H9 (cell line): ENCODE results near the gene HYDIN. TPM values are rescaled to one million over a fixed set of nuclear protein-coding genes. Genes with fewer than 3 reads are reported as not detected.

ENCODE experiments used
- DNase-seq: peaks from one replicate; pipeline ENCODE4 v3.0.0-alpha.2; 2017
- H2AFZ ChIP-seq: one replicate; pipeline ENCODE4 v1.6.1; 2013; ENCODE audit warnings: mild to moderate bottlenecking, low read length, control low read depth, moderate library complexity
- H2AK5ac ChIP-seq: 2 replicates; pipeline ENCODE4 v1.6.1; 2013; ENCODE audit warnings: low read length, control low read depth, mixed read lengths; ENCODE audit not compliant: insufficient read length
- H2BK120ac ChIP-seq: one replicate; pipeline ENCODE4 v1.6.1; 2013; ENCODE audit warnings: low read depth, mild to moderate bottlenecking, low read length, control low read depth, inconsistent platforms; ENCODE audit not compliant: poor library complexity, severe bottlenecking
- H2BK12ac ChIP-seq: 2 replicates; pipeline ENCODE4 v1.6.1; 2013; ENCODE audit warnings: low read length, control low read depth, mixed read lengths, low read depth; ENCODE audit not compliant: insufficient read length
- H2BK15ac ChIP-seq: 2 replicates; pipeline ENCODE4 v1.6.1; 2013; ENCODE audit warnings: low read depth, low read length, control low read depth
- H2BK20ac ChIP-seq: one replicate; pipeline ENCODE4 v1.6.1; 2013; ENCODE audit warnings: low read depth, mild to moderate bottlenecking, low read length, control low read depth, inconsistent platforms; ENCODE audit not compliant: poor library complexity, severe bottlenecking
- H2BK5ac ChIP-seq: 2 replicates; pipeline ENCODE4 v1.6.1; 2013; ENCODE audit warnings: low read length, control low read depth, mixed read lengths; ENCODE audit not compliant: insufficient read length
- H3K14ac ChIP-seq: 2 replicates; pipeline ENCODE4 v1.6.1; 2013; ENCODE audit warnings: low read length, control low read depth; ENCODE audit not compliant: insufficient read depth
- H3K18ac ChIP-seq: 2 replicates; pipeline ENCODE4 v1.6.1; 2013; ENCODE audit warnings: low read depth, mild to moderate bottlenecking, mixed read lengths, low read length, control low read depth; ENCODE audit not compliant: insufficient read length
- H3K23ac ChIP-seq: 2 replicates; pipeline ENCODE4 v1.6.1; 2013; ENCODE audit warnings: low read length, control low read depth, mixed read lengths, low read depth; ENCODE audit not compliant: insufficient read length
- H3K23me2 ChIP-seq: 2 replicates; pipeline ENCODE4 v1.6.1; 2013; ENCODE audit warnings: low read depth, mild to moderate bottlenecking, mixed read lengths, low read length, control low read depth; ENCODE audit not compliant: insufficient read length, poor library complexity, severe bottlenecking
- H3K27ac ChIP-seq: 2 replicates; pipeline ENCODE4 v1.5.1; 2013; ENCODE audit warnings: low read length, control low read depth, mixed read lengths, low read depth; ENCODE audit not compliant: insufficient read length
- H3K27me3 ChIP-seq: 2 replicates; pipeline ENCODE4 v1.6.1; 2013; ENCODE audit warnings: low read length, control low read depth, inconsistent platforms; ENCODE audit not compliant: insufficient read depth
- H3K4ac ChIP-seq: 2 replicates; pipeline ENCODE4 v1.6.1; 2013; ENCODE audit warnings: low read depth, mild to moderate bottlenecking, control low read depth, inconsistent platforms, low read length, moderate library complexity
- H3K4me1 ChIP-seq: 2 replicates; pipeline ENCODE4 v1.6.1; 2013; ENCODE audit warnings: low read length, control low read depth, inconsistent platforms; ENCODE audit not compliant: insufficient read depth
- H3K4me2 ChIP-seq: 2 replicates; pipeline ENCODE4 v1.6.1; 2013; ENCODE audit warnings: low read length, control low read depth, mixed read lengths; ENCODE audit not compliant: insufficient read length, insufficient read depth
- H3K56ac ChIP-seq: 2 replicates; pipeline ENCODE4 v1.6.1; 2013; ENCODE audit warnings: low read depth, mild to moderate bottlenecking, mixed read lengths, low read length, control low read depth; ENCODE audit not compliant: insufficient read length
- H3K79me1 ChIP-seq: 2 replicates; pipeline ENCODE4 v1.6.1; 2013; ENCODE audit warnings: low read depth, mild to moderate bottlenecking, moderate library complexity, low read length, control low read depth, inconsistent platforms; ENCODE audit not compliant: insufficient read depth, poor library complexity, severe bottlenecking
- H3K79me2 ChIP-seq: 2 replicates; pipeline ENCODE4 v1.6.1; 2013; ENCODE audit warnings: low read length, control low read depth, inconsistent platforms; ENCODE audit not compliant: insufficient read depth
- H3K9ac ChIP-seq: 2 replicates; pipeline ENCODE4 v1.6.1; 2013; ENCODE audit warnings: low read length, control low read depth, mixed read lengths; ENCODE audit not compliant: insufficient read length; ENCODE audit errors: extremely low read depth
- H3K9me3 ChIP-seq: one replicate; pipeline ENCODE4 v1.6.1; 2013; ENCODE audit warnings: low read depth, low read length, inconsistent platforms; ENCODE audit not compliant: control insufficient read depth
- H3T11ph ChIP-seq: one replicate; pipeline ENCODE4 v1.6.1; 2013; ENCODE audit warnings: mild to moderate bottlenecking, low read length, control low read depth, inconsistent platforms
- H4K20me1 ChIP-seq: one replicate; pipeline ENCODE4 v1.6.1; 2013; ENCODE audit not compliant: control insufficient read depth, insufficient read length, insufficient read depth
- H4K5ac ChIP-seq: 2 replicates; pipeline ENCODE4 v1.6.1; 2013; ENCODE audit warnings: low read depth, mild to moderate bottlenecking, mixed read lengths, low read length, control low read depth; ENCODE audit not compliant: insufficient read length
- H4K8ac ChIP-seq: replicated peaks from 2 replicates; pipeline ENCODE4 v1.6.1; 2013; ENCODE audit warnings: low read length, control low read depth, mixed read lengths, low read depth; ENCODE audit not compliant: insufficient read length
- H4K91ac ChIP-seq: 2 replicates; pipeline ENCODE4 v1.6.1; 2013; ENCODE audit warnings: low read depth, mild to moderate bottlenecking, moderate library complexity, mixed read lengths, low read length, control low read depth; ENCODE audit not compliant: insufficient read length
- H3K27ac Mint-ChIP-seq, 3 experiments: 2 replicates in 2 of 3; 3 replicates in 1 of 3; pipeline ENCODE4 v1.8.0; 2020 to 2021; ENCODE audit warnings: mixed read lengths in 3 of 3, mild to moderate bottlenecking in 1 of 3, moderate library complexity in 1 of 3
- H3K27me3 Mint-ChIP-seq: 2 replicates; pipeline ENCODE4 v1.8.0; 2021; ENCODE audit warnings: low read depth, mild to moderate bottlenecking, moderate library complexity, mixed read lengths
- H3K36me3 Mint-ChIP-seq, 3 experiments: 2 replicates in 2 of 3; 3 replicates in 1 of 3; pipeline ENCODE4 v1.8.0; 2020 to 2021; ENCODE audit warnings: low read depth in 3 of 3, mixed read lengths in 3 of 3; ENCODE audit not compliant: insufficient read depth in 1 of 3
- H3K4me1 Mint-ChIP-seq, 2 experiments: 2 replicates each; pipeline ENCODE4 v1.8.0; 2020; ENCODE audit warnings: mixed read lengths in 2 of 2
- H3K4me3 Mint-ChIP-seq, 2 experiments: 2 replicates in 1 of 2; 3 replicates in 1 of 2; pipeline ENCODE4 v1.8.0; 2020 to 2021; ENCODE audit warnings: mild to moderate bottlenecking in 2 of 2, mixed read lengths in 2 of 2, moderate library complexity in 1 of 2
- H3K9me3 Mint-ChIP-seq, 2 experiments: 2 replicates in 1 of 2; 3 replicates in 1 of 2; pipeline ENCODE4 v1.8.0; 2020; ENCODE audit warnings: mild to moderate bottlenecking in 2 of 2, mixed read lengths in 2 of 2, moderate library complexity in 1 of 2
- WGBS: extraction: QIAGEN DNeasy Blood & Tissue Kit; methylation state at CpG from one replicate; pipeline ENCODE4 v1.1.7; 2013; ENCODE audit warnings: missing lambda C conversion rate, low lambda C conversion rate, mixed read lengths; ENCODE audit not compliant: insufficient read length; ENCODE audit errors: extremely low coverage; 5-methylcytosine and 5-hydroxymethylcytosine counted together
- total RNA-seq: library from RNA; stranded (reverse); gene quantifications from 2 replicates; pipeline ENCODE4 v1.2.1, GENCODE V29; 2021
- TF ChIP-seq, protein P1 (sequence below): fragments of 200-600 bp; sonication (generic); conservative IDR thresholded peaks from 3 replicates; pipeline ENCODE4 v1.8.0; 2021; ENCODE audit warnings: antibody characterized with exemption, mild to moderate bottlenecking

The HYDIN gene
- total RNA-seq, 1 experiment from 2014 or later, result 1.7 TPM

DNA sequence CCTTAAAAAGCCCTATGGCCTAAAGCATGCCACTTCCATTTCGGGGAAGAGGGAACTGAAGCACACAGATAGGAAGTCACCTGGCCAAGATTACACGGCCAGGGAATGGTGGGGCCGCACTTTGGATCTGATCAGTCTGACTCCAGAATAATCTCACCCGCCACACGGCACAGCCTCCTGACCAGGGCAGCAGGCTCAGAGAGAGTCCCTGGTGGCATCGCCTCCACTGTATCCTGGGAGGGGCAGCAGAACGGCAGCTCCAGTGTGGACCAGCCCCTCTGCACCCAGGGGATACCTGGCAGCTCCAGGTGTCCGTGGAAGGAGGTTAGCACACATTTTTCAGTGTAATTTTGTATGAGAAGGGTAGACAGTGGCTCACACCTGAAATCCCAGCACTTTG, 465.0 kb downstream of the HYDIN start:
- Histone ChIP-seq H2AFZ (no peak overlapping the region), H2BK15ac (no peak overlapping the region), H3K79me1 (no peaks in the 10 kb centered on the region), H4K8ac (no peak overlapping the region), H2AK5ac (no peak overlapping the region), H3K56ac (no peak overlapping the region), H3K9me3 (no peaks in the 10 kb centered on the region), H4K5ac (no peak overlapping the region), H2BK5ac (no peak overlapping the region), H3K4me2 (no peak overlapping the region), H4K20me1 (no peaks in the 10 kb centered on the region), H3K23ac (no peak overlapping the region), H3K27me3 (no peaks in the 10 kb centered on the region), H3K79me2 (no peaks in the 10 kb centered on the region), H3K27ac (no peak overlapping the region), H4K91ac (no peak overlapping the region), H2BK12ac (no peak overlapping the region), H3K23me2 (no peaks in the 10 kb centered on the region), H3K14ac (no peak overlapping the region), H3K9ac (no peak overlapping the region), H3K4me1 (peaks cover under 1% of the 10 kb centered on the region; the same call in 1 of the 2 replicates), H2BK120ac (no peak overlapping the region), H3K18ac (no peak overlapping the region), H2BK20ac (no peak overlapping the region), H3T11ph (no peak overlapping the region), H3K4ac (no peak overlapping the region)
- Mint-ChIP-seq H3K4me1 (peaks cover 7 to 8% of the 10 kb centered on the region in 2 experiments), H3K27ac (peak overlapping the region in 2 of 3 experiments; percentile 68 to 77; a peak in 1 of 7 replicates), H3K27me3 (no peaks in the 10 kb centered on the region; the same call in 1 of the 2 replicates), H3K9me3 (no peaks in the 10 kb centered on the region), H3K36me3 (peaks cover 7 to 33% (median 17%) of the 10 kb centered on the region in 3 experiments; a peak in 6 of 7 replicates), H3K4me3 (no peak overlapping the region)
- no peak for DNase-seq
- no CpG with 5 or more reads among the region's 8 CpGs for WGBS
- TF ChIP-seq, protein P1, sequence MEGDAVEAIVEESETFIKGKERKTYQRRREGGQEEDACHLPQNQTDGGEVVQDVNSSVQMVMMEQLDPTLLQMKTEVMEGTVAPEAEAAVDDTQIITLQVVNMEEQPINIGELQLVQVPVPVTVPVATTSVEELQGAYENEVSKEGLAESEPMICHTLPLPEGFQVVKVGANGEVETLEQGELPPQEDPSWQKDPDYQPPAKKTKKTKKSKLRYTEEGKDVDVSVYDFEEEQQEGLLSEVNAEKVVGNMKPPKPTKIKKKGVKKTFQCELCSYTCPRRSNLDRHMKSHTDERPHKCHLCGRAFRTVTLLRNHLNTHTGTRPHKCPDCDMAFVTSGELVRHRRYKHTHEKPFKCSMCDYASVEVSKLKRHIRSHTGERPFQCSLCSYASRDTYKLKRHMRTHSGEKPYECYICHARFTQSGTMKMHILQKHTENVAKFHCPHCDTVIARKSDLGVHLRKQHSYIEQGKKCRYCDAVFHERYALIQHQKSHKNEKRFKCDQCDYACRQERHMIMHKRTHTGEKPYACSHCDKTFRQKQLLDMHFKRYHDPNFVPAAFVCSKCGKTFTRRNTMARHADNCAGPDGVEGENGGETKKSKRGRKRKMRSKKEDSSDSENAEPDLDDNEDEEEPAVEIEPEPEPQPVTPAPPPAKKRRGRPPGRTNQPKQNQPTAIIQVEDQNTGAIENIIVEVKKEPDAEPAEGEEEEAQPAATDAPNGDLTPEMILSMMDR, result no peak
